PFSK-1 (cell line): Measurements from ENCODE around the gene CAVIN2.

ENCODE experiments used
- POLR2AphosphoS5 ChIP-seq: IDR thresholded peaks from 2 replicates; pipeline ENCODE4 v1.6.1; 2012; ENCODE audit warnings: low read depth, mild to moderate bottlenecking, control low read depth, low read length, moderate library complexity
- SIN3A ChIP-seq: IDR thresholded peaks from 2 replicates; pipeline ENCODE4 v1.6.1; 2012; ENCODE audit warnings: mild to moderate bottlenecking, low read length, moderate library complexity, borderline replicate concordance; ENCODE audit not compliant: insufficient read depth
- TAF1 ChIP-seq: IDR thresholded peaks from 2 replicates; pipeline ENCODE4 v1.6.1; 2012; ENCODE audit warnings: low read length, control low read depth, borderline replicate concordance; ENCODE audit not compliant: insufficient read depth
- TF ChIP-seq, protein P1 (sequence below), 2 experiments: IDR thresholded peaks; 2 replicates each; pipeline versions ENCODE4 v1.6.1 to v1.8.0; 2011 to 2012; ENCODE audit warnings: low read depth in 2 of 2, low read length in 2 of 2, control low read depth in 1 of 2, inconsistent platforms in 1 of 2, mild to moderate bottlenecking in 1 of 2, moderate library complexity in 1 of 2; ENCODE audit not compliant: insufficient read depth in 1 of 2

DNA sequence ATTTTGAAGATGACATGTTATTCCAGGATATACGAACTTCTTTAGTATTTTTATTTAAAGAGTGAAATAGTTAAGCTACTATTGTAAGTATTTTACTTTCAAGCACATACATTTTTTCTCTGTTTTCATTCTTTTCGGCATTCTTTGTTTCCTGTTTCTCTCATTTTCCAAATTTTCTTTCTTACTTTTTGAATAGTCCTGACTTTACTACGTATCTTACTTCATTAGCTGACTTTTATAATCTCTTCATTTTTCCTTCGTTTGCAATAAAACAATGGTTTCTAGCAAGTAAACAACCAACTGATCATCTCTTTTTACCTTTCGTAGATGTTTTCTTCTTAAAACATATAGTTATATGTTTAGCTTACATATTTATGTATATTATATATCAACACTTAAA is 11.8 kb downstream of the CAVIN2 start:
- TF ChIP-seq POLR2AphosphoS5 (no peak), SIN3A (no peak), TAF1 (no peak)
- TF ChIP-seq, protein P1, sequence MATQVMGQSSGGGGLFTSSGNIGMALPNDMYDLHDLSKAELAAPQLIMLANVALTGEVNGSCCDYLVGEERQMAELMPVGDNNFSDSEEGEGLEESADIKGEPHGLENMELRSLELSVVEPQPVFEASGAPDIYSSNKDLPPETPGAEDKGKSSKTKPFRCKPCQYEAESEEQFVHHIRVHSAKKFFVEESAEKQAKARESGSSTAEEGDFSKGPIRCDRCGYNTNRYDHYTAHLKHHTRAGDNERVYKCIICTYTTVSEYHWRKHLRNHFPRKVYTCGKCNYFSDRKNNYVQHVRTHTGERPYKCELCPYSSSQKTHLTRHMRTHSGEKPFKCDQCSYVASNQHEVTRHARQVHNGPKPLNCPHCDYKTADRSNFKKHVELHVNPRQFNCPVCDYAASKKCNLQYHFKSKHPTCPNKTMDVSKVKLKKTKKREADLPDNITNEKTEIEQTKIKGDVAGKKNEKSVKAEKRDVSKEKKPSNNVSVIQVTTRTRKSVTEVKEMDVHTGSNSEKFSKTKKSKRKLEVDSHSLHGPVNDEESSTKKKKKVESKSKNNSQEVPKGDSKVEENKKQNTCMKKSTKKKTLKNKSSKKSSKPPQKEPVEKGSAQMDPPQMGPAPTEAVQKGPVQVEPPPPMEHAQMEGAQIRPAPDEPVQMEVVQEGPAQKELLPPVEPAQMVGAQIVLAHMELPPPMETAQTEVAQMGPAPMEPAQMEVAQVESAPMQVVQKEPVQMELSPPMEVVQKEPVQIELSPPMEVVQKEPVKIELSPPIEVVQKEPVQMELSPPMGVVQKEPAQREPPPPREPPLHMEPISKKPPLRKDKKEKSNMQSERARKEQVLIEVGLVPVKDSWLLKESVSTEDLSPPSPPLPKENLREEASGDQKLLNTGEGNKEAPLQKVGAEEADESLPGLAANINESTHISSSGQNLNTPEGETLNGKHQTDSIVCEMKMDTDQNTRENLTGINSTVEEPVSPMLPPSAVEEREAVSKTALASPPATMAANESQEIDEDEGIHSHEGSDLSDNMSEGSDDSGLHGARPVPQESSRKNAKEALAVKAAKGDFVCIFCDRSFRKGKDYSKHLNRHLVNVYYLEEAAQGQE (IDR thresholded peaks at IDR 0.05; ENCODE audit: insufficient read depth in 1 of 2, low read depth in 2 of 2, low read length in 2 of 2) = no peak
